NCI-H1417 (cell line): ENCODE results near the gene HCN3.
A peak's percentile ranks its signal among the peaks of the same experiment; 100 is the strongest.
"Not testable (repeated sequence)": the region's sequence is repeated elsewhere in the genome, so short reads cannot be mapped to it uniquely, and the experiment has no call there.

Source experiments
- DNase-seq, 3 experiments: peaks; one replicate each; lab custom pipeline; 2025; lab: John Stamatoyannopoulos, UW

Gene HCN3

DNA sequence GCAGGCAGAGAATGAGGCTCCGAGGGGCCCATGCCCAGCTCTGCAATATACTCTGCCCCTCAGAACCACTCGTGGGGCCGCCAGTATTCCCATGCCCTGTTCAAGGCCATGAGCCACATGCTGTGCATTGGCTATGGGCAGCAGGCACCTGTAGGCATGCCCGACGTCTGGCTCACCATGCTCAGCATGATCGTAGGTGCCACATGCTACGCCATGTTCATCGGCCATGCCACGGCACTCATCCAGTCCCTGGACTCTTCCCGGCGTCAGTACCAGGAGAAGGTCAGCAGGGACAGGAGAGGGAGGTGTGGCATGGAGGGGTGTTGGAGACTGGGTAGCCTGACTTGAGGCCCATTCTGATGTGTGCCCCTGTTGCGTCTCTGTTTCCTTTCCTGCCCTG is 7.2 kb downstream of the HCN3 start:
- DNase-seq, result no peak

DNA sequence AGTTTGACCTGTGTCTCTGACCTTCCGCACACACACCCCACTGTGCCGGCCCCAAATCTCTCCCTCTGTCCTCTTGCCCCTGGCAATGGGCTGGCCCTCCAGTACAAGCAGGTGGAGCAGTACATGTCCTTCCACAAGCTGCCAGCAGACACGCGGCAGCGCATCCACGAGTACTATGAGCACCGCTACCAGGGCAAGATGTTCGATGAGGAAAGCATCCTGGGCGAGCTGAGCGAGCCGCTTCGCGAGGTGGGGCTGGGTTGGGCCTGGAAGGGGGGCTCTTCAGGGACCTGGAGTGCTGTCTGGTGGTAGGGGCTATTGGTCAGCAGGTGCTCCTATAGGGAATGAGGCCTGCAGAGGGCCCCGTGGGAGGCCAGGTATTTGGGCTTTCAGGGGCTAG is 7.8 kb downstream of the HCN3 start:
- DNase-seq, result no peak

DNA sequence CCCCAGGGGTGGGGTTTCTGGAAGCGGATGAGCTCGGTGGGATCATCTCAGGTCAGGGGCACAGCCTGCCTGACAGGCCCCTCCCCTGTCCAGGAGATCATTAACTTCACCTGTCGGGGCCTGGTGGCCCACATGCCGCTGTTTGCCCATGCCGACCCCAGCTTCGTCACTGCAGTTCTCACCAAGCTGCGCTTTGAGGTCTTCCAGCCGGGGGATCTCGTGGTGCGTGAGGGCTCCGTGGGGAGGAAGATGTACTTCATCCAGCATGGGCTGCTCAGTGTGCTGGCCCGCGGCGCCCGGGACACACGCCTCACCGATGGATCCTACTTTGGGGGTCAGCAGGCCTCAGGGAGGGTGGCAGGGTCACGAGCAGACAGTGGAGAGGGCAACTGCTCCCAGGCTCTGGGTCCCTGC is 8.4 kb downstream of the HCN3 start:
- no peak for DNase-seq

DNA sequence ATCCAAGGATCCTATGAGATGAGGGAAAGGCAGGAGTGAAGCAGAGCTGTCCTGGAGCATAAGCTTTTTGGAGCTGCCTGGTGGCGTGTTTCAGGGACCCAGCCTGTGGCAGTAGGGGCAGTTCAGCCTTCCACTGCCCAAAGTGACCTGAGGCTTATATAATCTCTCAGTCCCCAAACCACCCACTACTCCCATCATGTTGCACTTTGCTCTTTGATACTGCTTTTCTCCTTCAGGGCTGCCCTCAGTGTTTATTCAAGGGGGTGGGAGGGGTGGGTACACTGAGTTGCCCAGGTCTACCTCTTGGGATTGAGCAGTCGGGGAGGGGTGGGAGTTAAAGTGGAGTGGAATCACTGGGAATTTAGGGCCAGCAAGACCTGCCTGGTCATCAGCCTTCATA is 9.3 kb downstream of the HCN3 start:
- no peak for DNase-seq

DNA sequence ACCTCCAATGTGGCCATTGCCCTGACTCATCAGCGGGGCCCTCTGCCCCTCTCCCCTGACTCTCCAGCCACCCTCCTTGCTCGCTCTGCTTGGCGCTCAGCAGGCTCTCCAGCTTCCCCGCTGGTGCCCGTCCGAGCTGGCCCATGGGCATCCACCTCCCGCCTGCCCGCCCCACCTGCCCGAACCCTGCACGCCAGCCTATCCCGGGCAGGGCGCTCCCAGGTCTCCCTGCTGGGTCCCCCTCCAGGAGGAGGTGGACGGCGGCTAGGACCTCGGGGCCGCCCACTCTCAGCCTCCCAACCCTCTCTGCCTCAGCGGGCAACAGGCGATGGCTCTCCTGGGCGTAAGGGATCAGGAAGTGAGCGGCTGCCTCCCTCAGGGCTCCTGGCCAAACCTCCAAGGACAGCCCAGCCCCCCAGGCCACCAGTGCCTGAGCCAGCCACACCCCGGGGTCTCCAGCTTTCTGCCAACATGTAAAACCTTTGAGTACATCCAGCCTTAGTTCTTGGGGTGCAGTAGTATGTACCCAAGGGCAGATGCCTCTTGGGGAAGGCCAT is 10.8 kb downstream of the HCN3 start:
- no peak for DNase-seq

DNA sequence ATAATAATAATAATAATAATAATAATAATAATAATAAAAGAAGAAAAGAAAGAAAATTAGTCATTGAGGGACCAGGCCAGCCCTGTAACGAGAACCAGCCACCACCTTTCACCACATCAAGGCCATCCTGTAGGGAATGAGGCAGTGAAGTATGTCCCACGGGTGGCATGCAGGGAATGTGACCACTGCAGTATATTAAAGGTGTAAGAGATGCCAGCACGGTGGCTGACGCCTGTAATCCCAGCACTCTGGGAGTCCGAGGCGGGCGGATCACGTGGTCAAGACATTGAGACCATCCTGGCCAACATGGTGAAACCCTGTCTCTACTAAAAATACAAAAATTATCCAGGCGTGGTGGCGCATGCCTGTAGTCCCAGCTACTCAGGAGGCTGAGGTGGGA is 13.7 kb downstream of the HCN3 start:
- not testable (repeated sequence) for DNase-seq

DNA sequence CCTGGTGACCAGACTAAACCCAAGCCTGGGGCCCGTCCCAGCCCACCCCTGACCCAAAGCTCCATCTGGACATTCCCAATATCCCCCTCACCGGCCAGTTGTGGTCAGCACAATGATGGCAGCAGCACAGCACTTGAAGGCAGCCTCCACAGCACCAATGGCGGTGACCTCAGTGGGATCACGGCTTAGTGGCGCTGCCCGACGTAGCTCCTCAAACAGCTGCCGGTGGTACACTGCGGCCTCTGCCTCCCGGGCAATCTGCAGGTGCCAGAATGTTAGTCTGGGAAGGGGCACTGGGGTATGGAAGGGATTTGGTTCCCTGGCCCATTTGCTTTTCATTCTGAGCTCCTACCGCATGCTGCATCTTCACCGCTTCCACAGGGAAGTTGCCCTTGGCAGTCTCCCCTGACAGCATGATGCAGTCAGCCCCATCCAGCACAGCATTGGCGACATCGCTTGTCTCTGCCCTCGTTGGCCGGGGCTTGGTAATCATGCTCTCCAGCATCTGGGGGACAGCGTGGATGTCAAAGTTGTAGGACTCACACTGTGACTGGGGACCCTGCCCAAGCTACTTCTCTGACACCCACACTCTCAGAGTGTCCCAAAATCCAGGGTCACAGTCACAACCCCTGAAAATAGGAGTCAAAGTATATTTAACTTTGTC is 16.0 kb downstream of the HCN3 start:
- DNase-seq, result no peak

DNA sequence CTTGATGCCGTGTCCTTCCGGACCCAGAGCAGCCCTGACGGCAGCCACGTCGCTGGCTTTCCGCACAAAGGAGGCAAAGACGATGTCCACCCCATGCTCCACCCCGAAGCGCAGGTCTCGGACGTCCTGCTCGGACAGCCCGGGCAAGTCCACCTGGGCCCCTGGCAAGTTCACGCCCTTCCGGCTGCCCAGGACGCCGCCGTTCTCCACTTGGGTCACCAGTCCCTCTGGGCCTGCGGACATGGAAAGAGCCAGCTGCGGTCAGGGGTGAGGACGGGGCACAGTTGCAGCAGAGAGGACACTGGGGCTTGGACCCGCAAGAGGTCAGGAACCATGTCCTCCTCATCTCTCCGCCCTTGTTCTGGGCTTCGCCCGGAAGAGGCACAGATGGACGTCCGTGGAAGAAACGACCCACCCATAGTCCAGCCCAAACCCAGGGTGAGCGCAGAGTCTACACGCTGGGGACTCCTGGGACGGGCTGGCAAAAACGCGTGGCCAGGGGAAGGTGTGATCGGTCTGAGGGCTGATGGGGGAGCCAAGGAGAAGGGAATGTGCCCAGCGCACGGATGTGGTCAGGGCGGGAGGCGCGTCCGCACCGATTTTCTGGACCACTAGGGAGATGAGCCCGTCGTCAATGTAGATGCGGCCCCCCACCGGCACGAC is 17.4 kb downstream of the HCN3 start:
- DNase-seq, result no peak

DNA sequence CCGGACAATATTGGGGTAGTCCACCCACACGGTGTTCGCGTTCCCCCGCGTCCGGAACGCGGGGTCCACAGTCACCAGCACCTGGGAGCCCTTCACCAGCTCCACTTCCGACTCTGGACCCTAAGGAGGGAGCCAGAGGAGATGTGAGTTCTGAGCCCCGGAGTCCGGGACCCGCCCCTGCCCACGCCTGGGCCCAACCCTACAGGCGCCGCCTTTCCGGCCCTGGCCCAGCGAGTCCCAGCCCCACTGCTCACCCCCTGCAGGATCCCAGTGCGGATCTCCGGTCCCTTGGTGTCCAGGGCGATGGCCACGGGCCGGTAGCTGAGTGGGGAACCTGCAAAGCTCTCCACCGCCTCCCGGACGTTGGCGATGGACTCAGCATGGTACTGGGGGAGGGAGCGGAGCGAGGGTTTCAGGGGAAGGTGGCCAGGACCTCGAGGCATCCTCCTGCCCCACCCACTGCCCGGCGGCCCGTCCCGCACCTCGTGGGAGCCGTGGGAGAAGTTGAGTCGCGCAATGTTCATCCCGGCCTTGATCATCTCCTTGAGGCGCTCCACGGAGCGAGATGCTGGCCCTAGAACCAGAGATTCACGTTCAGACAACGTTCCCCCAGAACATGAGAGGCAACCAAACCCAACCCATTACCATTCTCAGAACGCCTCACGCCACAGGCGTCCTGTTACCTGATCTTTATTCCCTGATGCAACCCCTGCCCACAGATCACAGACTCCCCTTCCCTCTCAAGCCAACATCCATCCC is 18.1 kb downstream of the HCN3 start:
- DNase-seq, result no peak

DNA sequence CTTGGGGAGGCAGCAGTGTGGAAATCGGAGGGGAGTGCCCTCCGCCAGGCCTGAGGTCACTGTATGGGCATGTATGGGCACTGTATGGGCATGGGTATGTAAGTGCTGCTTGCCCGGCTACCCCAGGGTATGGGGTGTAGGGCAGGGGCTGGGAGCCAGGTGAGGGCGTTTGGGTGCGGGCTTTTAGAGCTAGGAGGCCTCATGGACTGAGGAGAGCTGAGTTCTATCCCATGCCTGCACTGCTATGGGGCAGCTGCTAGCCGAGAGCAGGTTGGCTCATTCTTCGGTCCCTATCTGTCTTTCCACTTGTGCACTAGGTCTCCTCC is 18.6 kb downstream of the HCN3 start:
- DNase-seq, result no peak

DNA sequence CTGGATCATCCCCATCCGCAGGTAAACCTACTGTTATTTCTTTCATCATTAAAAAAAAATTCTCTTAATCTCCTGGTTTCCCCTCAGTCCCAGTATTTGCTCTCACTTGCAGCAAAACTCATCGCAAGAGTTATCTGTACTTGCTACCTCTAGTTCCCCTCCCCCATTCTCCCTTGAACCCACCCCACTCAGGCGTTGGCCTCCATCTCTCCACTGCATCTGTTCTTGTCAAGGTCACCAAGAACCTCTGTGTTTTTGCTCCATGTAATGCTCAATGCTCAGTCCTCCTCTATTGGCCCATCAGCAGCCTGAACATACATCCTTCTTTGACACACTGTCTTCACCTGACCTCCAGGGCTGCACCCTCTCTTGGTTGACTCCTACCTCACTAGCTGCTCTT is 19.4 kb downstream of the HCN3 start:
- no peak for DNase-seq

DNA sequence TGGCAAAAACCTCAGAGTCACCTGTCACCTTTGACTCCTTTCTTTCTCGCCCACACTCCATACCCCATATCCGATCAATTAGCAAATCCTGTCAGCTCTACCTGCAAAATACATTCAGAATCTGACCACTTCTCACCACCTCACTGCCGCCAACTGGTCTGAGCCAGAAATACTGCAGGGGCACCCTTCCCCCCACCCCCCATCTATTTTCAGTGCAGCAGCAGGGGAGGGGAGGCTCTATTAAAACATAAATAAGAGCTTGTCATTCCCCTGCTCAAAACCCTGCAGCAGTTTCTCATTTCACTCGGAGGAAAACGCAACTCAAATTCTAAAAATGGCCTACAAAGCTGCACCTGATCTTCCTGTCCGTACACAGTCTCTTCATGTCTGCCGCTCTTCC is 20.1 kb downstream of the HCN3 start:
- no peak for DNase-seq

DNA sequence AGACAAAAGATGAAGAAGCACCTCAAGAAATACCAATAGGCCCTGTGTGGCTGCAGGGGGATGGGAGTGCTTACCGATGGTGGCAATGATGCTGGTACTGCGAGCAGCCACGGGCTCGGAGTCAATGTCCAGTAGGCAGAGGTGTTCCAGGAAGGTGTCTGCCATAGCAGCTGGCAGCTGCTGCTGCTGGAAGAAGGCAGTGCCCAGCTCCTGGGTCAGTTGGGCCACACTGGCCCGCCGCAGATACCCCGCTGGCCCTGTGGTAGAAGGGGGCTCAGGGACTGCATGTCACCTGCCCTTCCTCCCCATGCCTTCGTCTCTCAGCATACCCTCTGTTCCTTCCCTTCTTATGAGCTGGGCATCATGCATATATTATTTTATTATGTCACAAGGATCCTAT is 22.8 kb downstream of the HCN3 start:
- no peak for DNase-seq

DNA sequence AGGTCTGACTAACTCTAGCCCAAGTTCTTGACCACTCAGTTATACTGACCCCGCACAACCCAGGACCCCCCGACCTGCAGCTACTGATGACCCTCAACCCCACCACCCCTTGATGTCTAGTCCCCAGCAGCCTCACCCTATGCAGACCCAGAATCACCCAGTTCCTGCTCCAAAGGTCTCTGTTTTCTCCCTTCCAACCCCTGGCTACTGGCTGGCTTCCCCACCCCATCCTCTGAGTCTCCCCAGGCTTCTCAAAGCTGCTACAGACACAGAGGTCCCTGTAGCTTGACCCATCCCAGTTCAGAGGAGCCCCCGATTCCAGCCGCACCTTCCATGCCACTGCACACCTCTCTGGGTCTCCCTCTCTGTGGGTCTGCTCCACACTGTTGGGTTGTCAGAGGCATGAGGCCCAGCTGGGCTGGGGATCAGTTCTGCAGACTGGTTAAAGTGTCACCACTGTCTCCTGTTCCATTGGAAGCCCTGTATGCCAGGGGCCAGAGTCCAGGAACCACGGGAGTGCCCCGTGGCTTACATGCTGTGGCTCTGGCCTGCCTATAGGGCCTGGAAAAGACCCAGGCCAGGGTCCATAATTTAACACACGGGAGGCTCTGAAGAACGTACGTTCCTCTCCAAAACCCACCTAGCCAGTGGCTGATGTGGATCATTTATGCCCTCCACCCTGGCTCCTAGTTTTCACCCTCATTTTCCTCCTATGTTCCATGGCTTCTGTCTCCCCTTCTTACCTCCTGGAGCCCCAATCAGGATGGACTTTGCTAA is 23.5 kb downstream of the HCN3 start:
- no peak for DNase-seq

DNA sequence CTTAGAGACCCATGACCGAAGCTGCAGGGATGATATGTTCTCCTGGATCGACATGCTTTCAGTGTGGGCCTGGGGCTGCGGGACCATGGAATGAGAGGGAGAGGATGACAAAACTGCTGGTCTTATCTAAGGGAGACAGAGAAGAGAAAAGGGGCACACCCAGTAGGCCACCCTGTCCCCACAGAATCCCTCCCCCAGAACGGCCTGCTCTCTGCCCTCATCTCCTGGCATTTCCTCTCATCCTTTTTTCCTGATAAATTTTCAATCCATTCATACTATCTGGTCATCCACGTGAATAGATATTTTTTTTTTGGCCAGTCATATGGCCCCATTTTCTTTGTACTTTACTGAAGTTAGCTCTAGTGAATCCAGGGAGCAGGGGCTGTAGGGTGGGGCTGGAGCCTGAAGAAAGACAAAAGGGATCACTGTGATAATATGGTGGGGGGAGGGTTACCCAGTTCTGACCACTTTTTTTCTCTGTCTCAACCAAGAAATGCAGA is 24.1 kb downstream of the HCN3 start, which contains the start of gene PKLR:
Gene PKLR, minus strand, starts transcription at position 97 of the 500 bp plus-strand sequence. Its CDS starts 43 bp downstream, at position 54.
- DNase-seq, result no peak

DNA sequence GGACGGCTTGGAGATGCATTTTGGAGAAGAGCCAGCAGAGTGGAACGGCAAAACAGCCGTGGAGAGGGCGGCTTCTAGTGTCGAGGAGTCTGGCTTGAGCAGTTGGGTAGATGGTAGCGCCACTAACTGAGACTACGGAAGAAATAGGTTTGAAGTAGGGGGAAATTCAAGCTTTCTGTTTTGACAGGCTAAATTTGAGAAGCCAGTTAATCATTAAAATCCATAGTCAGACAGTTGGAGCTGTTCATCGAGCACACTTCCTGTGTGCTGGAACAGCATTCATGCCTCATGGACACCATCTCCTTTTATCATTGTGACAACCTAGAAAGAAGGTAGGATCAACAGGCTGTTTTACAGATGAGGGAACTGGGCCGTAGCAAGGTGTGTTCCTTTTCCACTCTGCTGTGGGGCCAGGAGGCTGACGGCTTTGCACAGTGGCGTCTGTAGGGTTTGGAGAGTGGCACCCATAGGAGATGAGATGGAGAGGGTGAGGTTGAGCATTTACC is 27.3 kb downstream of the HCN3 start:
- DNase-seq, result no peak

DNA sequence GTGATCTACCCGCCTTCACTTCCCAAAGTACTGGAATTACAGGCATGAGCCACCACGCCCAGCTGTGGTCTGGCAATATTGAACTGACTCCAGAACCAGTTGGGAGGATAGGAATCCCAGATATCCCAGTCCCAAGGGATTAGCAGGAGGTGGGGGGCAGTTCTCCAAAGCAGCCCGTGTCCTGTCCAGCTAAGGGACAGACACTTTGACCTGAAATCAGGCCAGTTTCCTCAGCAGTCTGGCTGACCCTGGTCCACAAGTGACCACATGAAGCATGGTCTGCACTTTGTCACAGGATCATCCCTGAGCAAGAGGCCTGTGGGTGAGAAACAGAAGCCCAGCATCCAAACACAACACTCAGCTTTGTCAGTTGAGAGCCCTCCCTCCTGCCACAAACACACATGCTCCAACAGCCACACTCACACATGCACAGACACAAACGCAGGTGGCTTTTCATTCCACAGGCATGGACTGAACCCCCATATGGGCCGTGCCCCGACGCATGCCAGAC is 28.7 kb downstream of the HCN3 start:
- DNase-seq, result no peak

DNA sequence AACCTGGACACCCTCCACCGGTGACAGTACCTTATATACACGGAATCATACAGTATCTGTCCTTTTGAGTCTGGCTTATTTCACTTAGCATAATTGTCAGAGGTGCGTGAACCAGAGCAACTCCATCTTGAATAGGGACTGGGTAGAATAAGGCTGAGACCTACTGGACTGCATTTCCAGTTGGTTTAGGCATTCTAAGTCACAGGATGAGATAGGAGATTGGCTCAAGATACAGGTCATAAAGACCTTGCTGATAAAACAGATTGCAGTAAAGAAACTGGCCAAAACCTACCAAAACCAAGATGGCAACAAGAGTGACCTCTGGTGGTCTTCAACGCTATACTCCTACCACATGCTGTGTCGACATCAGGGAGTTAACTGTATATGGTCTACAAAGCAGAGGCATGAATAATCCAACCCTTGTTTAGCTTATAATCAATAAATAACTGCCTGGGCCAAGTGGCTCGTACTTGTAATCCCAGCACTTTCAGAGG is 30.0 kb downstream of the HCN3 start:
- DNase-seq, result peak in 2 of 3 experiments; percentile 32 to 33

DNA sequence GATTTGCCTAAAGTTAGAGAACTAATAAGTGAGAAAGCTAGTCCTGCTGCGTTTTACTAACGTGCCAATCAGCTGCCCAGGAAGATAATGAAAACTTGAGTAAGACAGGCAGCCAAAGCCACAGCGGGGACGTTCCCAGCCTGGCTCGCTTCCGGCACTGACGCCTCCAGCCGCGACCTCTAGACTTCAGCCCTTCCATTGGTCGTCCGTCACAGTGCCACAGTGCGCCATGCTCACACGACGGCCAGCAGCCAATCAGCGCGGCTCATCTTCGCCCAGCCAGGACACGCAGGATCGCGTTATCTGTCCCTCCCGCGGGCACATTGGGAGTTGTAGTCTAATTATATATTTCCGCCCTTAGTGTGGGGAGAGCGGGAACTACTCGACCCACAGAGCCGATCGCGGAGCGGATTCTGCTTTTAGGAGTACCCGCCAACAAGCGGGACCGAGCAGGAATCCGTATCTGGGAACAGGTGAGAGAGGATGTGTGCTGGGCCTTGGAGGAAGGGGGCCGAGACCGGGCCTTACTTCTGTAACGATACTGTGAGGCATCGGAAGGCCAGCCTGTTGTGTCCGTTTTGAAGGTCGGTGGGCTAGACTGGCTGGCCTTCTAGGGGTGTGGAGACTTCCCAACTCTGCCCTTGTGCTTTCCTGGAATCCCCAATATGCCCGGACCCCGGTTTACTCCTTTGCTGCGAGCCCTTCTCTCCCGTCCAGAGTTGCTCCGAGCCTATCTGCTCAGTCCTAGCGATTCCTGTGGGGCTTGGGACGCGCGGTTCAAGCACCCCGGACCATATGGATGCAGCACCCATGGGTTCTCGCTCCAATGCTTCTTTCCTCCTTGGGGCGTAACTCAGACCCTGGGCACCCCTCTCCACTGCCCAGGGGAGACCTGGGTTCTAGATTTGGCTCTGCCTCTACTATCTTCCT is 31.5 kb downstream of the HCN3 start, which contains the start of gene FDPS:
Gene FDPS, plus strand, starts transcription at position 374 of the 930 bp plus-strand sequence. CDS start 924 bp downstream, outside the sequence.
- peak; percentile 97 to 100 (median 99) for DNase-seq

DNA sequence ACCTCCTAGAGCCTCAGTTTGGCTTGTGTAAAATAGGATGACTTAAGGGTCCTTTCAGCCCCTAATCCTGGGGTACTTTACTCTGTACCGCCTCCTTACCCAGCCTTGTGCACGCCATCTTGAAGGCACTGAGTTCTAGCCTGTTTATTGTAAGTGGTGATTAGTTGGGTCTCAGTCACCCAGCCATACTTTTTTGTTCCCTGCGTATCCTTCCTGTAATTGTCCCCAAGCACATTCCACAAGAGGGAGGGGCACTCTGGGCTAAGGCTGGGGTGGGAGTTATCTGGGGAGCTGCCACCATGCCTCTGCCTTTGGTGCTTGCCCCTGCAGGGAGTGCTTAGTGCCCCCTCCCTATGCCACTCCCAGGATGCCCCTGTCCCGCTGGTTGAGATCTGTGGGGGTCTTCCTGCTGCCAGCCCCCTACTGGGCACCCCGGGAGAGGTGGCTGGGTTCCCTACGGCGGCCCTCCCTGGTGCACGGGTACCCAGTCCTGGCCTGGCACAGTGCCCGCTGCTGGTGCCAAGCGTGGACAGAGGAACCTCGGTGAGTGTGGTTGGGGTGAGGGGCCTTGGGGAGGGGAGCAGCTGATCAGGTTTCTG is 32.3 kb downstream of the HCN3 start:
- DNase-seq, result peak in 1 of 3 experiments; percentile 55
